ENCODE results near the gene ITPR2.
A peak's percentile ranks its signal among the peaks of the same experiment; 100 is the strongest.
"Not testable (repeated sequence)": the region's sequence is repeated elsewhere in the genome, so short reads cannot be mapped to it uniquely, and the experiment has no call there.

The ITPR2 gene

DNA sequence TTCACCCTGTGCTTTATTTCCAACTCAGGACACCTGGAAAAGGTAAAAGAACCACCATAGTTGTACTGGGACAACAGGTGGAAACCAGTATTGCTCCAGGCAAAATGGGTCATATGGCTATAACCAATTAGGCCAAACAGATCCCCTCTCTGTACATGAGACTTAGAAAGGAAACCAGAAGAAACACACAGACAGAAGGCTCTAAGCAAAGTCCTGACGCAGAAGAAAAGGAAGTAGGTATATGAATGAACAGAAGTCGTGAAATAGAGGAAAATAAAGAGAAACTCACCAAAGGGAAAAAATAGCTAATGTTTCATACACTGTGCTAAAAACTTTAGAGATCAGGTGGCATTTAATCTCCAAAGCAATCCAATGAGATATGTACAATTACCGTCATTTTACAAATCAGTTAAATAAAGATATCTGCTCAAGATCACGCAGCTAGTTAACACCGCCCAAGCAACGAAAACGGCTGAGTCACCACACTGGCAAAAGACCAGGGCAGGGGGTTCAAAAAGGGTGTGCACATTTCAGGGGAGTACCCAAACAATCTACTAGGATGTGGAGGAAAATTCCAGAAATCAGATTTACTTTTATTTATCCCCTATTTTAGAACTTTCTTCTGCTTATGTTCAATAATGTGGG is 82.3 kb downstream of the ITPR2 start:
- no peak for DNase-seq

DNA sequence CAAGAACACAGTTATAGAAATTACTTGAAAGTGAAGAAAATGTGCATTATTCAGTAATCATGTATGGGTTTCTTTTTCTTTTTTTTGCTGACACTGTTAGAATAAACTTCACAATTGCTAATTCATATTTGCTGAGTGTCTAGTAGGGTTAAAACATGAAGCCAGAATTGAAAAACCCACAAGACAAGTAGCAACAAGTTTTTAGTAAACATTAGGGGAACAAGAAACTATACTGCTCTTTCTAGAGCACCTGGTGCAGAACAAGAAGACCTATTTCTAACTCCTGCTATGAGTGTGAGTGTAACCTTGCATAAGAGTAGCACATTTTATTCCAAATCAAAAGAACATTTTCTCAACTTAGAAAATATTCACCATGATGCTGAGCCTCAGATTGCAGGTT is 83.2 kb downstream of the ITPR2 start:
- no peak for DNase-seq

DNA sequence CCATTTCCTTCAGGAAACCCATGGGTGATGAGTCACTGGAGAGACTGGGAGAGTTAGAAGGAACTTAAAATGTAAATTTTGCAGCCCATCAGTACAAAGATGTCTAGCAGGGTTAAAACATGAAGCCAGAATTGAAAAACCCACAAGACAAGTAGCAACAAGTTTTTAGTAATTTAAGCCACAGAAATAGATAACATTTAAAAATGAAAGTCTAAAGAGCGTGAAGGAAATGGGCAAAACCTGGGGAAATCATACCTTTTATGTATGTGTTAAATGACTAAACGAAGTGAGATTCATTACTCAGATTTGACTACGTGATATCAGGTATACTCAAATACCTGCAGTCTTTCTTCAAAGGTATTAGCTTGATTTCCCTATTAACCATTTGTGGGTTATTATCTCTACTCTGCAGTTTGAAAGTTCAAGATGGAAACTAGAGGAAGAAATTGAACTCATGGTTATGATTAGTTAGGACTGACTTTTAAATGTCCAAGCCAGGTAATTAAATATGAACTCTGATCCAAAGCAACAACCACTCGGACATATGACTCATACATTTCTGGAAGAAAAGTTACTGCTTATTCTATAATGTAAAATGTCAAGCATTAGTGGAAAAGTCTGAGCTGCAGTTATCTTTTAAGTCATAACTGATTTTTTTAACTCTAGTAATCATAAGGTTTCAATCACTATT is 84.1 kb downstream of the ITPR2 start:
- DNase-seq = peak; percentile 31

DNA sequence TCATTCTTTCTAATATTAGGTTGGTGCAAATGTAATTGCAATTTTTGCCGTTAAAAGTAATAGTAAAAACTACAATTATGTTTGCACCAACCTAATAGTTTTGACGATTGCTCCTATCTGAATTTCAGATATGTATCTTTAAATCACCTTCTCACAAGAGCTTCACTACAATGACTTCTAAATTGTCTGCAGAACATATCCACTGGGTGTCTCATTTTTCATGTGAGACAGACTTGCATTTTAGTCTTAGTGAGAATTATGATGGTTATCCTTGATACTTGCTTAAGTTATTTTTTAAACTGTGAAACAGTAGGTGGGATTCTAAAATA is 84.6 kb downstream of the ITPR2 start:
- no peak for DNase-seq

DNA sequence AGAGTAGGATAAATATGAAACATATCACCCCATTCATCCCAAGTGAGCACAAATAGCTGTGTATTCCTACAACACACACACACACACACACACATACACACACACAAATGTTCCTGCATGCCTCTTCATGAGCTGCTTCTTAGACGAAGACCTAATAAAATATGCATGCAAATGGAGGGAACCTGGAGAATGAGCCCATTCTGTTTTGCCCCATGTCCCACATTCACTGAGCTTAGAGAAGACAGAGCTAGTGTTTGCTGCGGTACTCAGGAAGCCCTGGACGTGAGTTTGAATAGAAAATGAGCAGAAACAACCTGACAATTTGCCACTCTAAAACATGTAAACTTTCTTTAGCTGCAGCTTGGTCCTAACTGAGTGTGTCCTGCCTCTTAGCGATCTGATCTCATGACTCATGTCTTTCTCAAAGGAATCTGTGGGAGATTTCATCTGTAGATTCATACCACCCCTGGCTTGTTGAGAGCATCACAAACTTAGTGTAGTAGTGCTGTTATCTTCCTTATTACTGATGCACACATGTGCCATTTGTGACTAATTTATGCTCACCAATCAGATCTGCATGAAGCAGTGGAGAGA is 86.8 kb downstream of the ITPR2 start:
- peak; percentile 89 for DNase-seq

DNA sequence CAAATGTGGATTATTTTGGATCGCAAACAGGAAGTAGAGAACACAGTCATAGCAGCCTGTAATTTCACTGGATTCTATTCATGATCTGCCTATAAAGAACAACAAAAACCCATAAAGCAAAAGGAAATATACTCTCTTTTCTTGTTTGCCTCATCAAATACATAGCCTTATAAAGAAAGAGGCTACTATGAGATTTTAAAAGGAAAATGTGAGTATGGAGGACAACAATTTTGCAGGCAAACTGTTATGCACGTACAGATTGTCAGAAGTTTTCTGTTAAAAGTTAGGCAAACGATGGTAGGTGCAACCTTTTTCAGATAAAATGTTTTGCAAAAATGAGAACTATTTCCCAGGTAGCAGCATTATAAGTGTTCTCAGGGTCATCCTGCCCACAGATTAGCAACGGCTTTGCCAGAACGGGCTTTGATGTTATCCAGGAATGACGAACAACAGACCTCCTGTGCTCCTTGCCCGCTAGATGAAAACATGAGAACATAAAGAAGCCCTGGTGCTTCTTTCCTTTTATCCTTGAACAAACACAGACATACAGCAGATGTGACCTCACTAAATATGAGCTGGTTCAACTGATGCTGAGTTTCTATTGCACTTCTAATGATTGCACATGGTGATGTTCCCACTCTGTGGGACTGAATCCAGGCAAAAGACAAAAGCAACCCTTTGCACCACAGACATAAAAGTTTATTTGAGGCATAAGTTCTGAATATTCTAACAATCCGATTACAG is 88.1 kb downstream of the ITPR2 start:
- no peak for DNase-seq

DNA sequence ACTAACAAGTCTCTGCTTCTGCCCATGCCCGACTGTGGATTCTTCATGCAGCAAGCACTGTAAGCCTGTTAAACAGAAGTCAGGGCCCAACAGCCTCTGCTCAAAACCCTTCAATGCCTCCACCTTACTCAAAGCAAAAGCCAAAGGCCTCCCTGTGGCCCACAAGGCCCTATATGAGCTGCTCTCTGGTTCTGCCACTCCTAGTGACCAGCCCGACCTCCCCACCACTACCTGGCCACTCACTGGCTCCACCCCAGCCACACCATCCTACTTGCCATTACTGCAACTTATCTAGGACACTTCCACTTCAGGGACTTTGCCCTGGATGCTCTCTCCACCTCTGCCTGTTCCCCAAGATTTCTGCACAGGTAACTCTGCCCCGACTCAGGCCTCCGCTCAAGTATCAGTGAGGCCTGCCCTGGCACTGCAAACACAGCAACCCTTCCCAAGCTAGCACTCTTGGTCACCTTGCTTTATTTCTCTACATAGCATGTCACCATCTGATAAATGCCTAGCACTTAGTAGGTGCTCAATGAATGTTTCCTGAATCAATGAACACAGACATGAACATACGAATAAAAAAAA is 88.9 kb downstream of the ITPR2 start:
- no peak for DNase-seq

DNA sequence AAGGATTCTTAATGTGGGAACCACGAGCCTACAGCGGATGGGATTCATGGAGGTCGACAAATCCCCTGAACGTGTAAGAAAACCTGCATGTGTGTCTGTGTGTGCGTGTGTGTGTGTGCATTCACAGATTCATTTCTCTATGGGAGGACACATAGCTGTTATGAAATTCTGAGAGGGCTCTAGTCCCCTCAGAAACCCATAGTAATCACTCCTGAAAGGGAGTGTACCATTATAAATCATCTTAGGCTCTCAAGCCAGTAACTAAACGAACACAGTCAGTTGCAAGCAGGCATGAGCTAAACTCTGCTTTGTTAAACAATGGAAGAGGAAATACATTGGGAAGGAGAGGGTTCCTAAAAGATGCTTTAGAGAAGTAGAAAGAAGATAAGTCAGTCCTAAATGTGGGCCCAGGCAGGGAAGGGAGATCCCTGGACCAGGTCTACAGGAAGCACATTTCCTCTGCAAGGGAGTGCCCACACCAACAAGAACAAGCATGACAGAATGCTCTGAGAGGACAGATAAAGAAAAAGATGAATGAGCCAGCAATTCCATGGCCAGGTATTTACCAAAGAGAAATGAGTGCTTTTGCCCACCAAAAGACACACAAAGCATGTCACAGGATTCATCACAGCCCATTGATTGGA is 91.3 kb downstream of the ITPR2 start:
- DNase-seq = peak; percentile 11

DNA sequence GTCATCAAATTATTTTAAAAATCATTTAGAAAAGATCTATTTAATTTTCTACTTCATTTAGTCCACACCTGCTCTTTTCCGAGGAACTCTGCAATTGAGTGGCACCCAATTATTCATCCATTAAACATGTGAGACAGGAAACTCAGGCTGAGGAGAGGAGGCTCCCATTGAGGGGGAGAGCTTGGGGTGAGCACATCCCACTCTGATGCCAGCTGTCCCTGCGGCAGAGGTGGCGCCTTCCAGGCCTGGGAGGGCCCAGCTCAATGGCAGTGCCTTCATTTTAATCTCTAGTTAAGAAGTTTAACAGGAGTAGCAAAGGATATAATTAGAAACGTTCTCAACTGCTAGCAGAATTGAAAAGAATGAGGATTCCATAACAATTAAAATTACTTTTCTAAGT is 92.0 kb downstream of the ITPR2 start:
- peak; percentile 30 for DNase-seq

DNA sequence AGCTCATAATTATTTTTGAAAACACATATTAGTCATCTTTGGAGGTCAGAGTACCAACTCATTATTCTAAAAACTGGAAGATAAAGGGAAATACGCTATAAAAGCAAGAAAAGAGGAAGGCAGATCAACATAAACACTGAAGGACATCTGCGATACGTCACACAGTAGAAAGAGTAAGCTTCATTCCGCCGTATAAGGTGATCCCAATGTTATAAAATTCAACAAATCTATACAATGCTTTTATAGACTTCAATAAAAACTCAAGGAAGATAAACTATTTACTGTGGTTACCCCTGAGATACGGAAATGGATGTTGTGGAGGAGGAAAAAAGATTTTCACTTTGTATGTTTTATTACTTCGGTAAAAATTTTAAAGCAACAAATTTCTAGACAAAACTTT is 92.6 kb downstream of the ITPR2 start:
- no peak for DNase-seq

DNA sequence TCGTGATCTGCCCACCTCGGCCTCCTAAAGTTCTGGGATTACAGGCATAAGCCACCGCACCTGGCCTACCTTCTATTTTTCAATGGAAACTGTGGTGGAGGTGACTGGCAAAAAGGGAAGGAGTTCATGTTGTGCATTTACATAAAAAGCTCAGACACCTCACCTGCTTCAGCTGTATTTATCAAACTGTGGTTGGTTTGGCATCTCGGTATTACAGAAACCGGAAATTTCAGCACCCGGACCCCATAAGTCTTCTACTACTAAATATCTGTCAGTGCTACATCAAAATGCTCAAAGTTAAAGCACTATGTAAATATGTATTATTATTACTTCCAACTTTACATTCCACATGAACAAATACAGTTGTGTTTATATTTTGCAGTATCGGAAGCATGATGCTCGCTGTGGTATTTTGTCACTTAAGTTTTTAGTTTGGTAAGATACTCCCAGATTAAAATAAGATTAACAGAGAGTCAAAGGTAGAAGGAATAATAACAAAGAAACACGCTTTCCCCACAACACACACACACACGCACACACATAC is 95.4 kb downstream of the ITPR2 start:
- no peak for DNase-seq

DNA sequence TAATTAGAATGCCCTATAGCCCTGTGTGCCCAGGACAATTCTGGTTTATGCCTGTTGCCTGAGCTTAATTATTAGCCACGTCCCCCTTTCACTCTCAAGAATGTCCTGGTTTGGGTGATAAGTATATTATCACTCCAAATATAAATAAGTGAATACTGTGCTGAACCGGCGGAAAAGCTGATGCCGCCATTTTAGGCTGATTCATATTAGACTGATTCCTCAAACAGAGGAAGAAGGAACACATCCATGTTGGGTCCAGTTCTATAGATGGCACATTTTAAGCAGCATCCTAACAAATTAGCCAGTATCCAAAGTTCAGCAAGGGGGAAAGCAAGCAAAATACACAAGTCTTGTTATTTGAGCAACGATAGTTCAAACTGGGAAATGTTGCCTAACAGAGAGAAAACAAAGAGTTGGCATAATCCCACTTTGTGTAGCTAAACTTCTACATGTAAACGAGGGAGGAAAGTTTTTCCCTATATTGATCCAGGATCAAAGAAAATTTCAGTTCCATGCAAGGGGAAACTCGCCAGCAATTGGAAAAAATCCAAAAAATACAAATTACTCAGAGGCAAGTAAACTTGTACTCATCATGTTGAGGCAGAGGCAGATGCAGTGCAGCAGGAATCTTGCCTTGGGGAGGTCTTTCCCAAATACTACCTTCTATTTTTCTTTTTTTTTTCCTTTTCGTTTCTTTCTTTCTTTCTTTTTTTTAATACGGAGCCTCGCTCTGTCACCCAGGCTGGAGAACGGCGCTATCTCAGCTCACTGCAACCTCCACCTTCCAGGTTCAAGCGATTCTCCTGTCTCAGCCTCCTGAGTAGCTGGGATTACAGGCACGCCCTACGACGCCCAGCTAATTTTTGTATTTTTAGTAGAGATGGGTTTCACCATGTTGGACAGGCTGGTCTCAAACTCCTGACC is 96.2 kb downstream of the ITPR2 start:
- no peak for DNase-seq

DNA sequence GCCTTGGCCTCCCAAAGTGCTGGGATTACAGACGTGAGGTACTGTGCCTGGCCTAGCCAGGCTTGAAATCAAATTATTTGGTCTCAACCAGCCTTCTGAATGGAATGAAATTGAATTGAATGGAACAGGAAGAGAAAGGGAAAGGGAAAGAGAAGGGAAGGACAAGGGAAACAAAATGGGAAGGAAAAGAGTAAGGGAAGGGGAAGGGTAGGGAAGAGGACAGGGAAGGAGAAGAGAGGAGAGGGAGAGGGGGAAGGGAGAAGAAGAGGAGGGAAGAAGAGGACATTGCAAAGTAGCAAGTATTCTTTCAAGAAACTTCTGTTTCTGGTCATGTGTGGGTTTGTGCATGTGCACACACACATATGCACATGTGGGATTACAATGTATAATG is 97.8 kb downstream of the ITPR2 start:
- DNase-seq = no peak

DNA sequence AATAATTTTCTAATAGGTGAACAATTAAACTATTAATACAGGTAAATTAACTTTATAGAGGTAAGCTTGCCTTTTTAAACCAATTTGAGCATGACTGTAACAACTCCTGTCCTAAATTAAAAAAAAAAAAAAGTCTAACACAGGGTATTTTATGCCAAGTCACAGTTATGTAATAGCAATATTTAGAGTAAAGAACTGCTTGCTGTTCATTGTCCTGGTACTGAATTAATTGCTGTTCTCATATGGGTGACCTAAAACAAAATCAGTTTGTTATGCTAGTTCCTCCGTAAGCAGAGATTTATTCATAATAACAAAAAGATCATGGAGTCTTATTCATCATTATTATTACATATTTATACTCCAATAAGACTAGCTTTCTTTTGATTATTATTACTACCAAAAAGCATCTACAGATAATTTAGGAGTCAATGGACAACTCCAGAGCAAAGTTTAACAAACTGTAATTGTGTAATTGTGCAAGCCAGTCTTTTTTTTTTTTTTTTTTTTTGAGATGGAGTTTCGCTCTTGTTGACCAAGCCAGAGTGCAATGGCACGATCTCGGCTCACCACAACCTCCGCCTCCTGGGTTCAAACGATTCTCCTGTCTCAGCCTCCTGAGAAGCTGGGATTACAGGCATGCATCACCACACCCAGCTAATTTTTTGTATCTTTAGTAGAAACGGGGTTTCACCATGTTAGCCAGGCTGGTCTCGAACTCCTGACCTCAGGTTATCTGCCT is 98.3 kb downstream of the ITPR2 start:
- no peak for DNase-seq

DNA sequence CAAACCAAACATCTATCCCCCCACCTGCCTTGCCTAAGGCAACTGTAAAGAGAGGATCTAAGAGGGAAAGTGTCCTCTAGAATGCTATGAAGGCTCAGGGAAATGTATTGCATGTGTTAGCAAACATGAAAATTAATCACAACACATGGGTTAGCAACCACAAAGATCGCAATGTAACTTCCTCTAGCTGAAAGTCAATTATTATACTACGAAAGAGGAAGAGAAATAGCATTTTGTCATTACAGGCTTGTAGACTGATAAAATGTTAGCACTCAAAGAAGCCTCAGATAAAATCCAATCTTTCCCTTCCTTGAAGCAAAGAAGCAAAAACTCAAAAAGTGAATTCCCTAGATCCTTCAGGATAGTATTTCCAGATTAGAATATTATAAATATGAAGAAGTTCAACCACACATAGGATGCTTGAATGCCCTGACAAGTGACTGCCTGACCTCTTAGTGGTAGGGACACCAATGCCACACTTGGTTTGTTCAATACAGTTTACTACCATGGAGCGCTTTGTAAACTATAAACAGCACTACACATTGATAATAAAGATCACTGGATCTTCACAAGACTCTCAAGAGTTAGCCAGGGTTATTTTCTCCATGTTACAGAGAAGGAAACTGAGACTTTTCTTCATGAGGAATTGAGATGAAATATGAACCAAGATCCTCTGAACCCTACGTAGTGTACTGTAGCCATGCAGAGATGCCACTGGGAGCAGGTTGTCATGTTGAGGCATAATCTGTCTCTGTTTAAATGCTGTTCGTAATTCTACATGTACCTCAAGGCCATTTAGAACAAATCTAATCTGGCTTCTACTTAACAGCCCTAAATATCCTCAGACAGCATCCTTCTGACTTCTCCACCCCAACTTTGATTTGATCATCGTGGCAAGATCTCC is 100.7 kb downstream of the ITPR2 start:
- DNase-seq = no peak

DNA sequence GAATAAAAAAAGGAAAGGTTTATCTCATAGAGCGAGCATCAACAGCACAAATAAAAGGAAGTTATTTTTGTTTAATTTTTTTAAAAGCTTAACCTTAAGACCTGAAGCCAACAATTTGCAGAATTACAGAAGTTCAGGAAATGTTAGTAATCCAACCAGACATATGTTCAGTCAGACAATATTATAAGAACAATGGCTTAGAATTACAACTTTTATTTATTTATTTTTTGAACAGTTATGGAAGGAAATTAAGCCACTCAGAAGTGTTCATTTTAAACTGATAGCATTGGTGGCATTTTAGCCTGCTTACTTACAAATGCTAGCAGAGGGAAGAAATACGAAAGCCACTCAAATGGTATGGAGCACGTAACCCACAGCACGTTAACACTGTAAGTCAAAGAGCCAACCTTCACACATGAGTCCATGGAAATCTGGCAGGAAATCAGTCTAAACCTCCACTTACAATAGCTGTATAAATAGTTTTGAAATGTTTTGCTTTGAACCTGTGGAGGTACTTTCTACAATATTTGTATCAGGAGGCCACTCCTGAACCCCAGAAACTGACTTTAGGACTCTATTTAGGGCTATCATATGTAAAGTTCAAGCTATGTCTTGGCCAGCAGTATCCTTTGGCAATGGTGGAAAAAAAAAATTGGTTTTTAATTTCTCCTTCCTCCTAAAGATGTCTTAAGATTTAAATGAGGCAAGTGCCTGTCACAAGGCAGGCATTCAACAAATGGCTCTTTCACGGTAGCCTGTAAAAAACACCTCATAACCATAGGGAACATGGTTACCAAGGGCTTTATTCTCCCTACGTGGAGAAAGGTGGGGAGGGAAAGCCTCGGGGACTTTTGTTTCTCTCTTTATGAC is 102.3 kb downstream of the ITPR2 start:
- no peak for DNase-seq

DNA sequence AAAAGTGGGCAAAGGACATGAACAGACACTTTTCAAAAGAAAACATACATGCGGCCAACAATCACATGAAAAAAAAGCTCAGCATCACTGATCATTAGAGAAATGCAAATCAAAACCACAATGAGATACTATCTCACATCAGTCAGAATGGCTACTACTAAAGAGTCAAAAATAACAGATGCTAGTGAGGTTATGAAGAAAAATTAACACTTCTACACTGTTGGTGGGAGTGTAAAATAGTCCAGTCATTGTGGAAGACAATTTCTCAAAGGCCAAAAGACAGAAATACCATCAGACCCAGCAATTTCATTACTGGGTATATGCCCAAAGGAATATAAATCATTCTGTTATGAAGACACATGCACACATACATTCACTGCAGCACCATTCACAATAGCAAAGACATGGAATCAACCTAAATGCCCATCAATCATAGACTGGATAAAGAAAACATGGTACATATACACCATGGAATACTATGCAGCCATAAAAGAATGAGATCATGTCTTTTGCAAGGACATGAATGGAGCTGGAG is 103.8 kb downstream of the ITPR2 start:
- DNase-seq = not testable (repeated sequence)
